Measurements from ENCODE around the gene OSBPL8. TPM values are rescaled to one million over a fixed set of nuclear protein-coding genes. Genes with fewer than 3 reads are reported as not detected.
"Not testable (repeated sequence)": the region's sequence is repeated elsewhere in the genome, so short reads cannot be mapped to it uniquely, and the experiment has no call there.

Gene OSBPL8
- total RNA-seq, 1 donor: 162 TPM

DNA sequence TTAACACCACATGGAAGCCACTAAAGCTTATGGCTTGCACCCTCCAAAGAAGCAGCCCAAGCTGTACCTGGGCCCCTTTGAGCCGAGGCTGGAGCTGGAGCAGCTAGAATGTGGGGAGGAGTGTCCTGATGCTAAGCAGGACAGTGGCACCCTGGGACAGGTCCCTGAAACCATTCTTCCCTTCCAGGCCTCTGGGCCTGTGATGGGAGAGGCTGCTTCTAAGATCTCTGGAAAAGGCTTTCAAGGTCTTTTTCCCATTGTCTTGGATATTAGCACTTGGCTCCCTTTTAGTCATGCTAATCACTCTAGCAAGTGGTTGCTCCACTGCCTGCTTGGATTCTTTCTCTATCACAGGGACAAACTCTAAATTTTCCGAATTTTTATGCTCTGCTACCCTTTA is 40.9 kb downstream of the OSBPL8 start:
- no peak overlapping the region for H3K4me3 ChIP-seq (ENCODE audit: low read length)
- no peaks in the 10 kb centered on the region for H3K9me3 ChIP-seq (ENCODE audit: low read depth, low read length)
- H3K4me1 ChIP-seq (ENCODE audit: insufficient read depth, low read length): peaks cover 20% of the 10 kb centered on the region
- H3K27me3 ChIP-seq (ENCODE audit: insufficient read depth, low read length): no peaks in the 10 kb centered on the region

DNA sequence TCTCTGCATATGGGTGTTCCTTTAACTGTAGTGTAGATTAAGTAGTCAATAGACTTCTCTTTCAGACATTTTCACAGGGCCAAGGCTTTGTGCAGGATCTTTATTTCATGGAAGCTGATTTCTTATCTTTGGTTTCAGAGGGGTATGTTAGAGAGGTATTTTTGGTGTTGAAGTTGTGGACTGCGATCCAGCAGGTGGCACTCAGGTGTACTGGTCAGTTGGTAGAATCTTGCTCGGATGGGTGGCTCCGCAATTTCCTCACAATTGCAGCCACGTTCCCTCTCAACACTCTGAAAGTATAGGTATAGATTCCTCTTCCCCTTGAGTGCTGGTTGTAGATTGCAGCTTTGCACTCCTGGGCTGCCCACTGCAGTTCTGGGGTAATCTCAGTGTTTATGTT is 44.3 kb downstream of the OSBPL8 start:
- no peak overlapping the region for H3K4me3 ChIP-seq (ENCODE audit: low read length)
- H3K4me1 ChIP-seq (ENCODE audit: insufficient read depth, low read length): peaks cover 22% of the 10 kb centered on the region
- H3K9me3 ChIP-seq (ENCODE audit: low read depth, low read length): peaks cover 4% of the 10 kb centered on the region
- no peaks in the 10 kb centered on the region for H3K27me3 ChIP-seq (ENCODE audit: insufficient read depth, low read length)

DNA sequence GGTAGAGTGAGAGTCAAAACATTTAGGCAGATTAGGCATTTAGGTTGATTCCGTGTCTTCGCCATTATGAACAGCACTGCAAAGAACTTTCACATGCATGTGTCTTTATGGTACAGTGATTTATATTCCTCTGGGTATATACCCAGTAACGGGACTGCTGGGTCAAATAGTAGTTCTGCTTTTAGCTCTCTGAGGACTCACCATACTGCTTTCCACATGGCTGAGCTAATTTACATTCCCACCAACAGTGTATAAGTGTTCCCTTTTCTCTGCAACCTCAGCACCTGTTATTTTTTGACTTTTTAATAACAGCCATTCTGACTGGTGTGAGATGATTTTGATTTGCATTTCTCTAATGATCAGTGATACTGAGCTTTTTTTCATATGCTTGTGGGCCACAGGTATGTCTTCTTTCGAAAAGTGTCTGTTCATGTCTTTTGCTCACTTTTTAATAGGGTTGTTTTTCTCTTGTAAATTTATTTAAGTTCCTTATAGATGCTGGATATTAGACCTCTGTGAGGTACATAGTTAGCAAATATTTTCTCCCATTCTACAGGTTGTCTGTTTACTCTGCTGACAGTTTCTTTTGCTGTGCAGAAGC is 48.4 kb downstream of the OSBPL8 start:
- H3K4me1 ChIP-seq (ENCODE audit: insufficient read depth, low read length); H3K9me3 ChIP-seq (ENCODE audit: low read depth, low read length); H3K4me3 ChIP-seq (ENCODE audit: low read length): not testable (repeated sequence)

DNA sequence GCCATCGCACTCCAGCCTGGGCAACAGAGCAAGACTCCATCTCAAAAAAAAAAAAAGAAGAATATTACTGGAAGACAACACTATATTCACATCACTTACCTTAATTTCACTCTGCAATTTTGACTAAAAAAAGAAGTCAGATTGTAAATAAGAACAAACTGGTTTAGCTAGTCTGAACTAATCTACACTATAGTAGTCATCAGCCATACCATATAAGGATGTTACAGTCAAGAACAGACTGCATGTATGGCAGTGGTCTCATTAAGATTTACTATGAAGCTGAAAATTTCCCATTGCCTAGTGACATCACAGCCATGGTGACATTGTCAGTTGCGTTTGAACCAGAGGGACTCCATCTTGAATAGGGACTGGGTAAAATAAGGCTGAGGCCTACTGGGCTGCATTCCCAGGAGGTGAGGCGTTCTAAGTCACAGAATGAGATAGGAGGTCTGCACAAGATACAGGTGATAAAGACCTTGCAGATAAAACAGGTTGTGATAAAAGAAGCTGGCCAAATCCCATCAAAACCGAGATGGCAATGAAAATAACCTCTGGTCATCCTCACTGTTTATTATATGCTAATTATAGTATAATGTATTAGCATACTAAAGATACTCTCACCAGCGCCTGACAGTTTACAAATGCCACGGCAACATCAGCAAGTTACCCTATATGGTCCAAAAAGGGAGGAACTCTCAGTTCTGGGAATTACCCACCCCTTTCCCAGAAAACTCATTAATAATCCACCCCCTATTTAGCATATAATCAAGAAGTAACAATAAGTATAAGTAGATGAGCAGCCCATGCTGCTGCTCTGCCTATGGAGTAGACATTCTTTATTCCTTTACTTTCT is 51.2 kb downstream of the OSBPL8 start:
- Histone ChIP-seq H3K9me3 (ENCODE audit: low read depth, low read length) (peaks cover 4% of the 10 kb centered on the region), H3K4me3 (ENCODE audit: low read length) (no peak overlapping the region), H3K27me3 (ENCODE audit: insufficient read depth, low read length) (no peaks in the 10 kb centered on the region), H3K4me1 (ENCODE audit: insufficient read depth, low read length) (peaks cover 11% of the 10 kb centered on the region)

More for the DNA sequence above, 48.4 kb downstream of the OSBPL8 start:
- H3K27me3 ChIP-seq (ENCODE audit: insufficient read depth, low read length): not testable (repeated sequence)

DNA sequence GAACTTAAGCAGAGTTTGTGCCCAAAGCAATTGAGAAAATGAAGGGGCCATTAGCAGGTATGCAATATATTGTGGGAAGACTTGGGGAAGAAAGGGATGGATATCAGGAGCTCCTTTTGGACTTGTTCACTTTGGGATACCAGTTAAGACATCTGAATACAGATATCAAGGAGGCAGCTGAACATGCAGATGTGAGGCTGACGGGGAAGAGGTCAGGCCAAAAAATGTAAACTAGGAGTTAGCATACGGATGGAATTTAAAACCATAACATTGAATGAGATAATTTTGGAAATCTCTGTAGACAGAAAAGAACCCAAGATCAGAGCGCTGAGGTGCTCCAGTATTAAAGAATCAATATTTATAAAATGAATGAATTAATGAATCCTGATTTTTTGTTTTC is 53.4 kb downstream of the OSBPL8 start:
- H3K9me3 ChIP-seq (ENCODE audit: low read depth, low read length): no peaks in the 10 kb centered on the region
- no peak overlapping the region for H3K4me3 ChIP-seq (ENCODE audit: low read length)

DNA sequence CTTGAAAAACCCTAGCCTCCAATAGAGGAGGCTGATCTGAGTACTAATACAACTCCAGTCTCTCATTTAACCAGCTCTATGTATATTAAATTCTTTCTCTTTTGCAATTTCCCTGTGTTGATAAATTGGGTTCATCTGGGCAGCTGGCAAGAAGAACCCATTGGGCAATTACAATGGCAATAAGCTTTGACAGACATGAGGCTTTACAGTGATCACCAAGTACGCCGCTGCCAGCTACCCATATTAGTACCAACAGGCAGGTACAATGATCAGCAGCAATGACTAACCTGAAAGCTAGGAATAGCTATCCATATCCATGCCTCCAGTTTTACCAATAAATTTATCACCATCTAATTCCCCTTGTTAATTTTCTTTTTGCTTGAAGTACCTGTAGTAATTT is 54.5 kb downstream of the OSBPL8 start:
- Histone ChIP-seq H3K4me3 (ENCODE audit: low read length) (no peak overlapping the region), H3K27me3 (ENCODE audit: insufficient read depth, low read length) (no peaks in the 10 kb centered on the region), H3K9me3 (ENCODE audit: low read depth, low read length) (no peaks in the 10 kb centered on the region), H3K4me1 (ENCODE audit: insufficient read depth, low read length) (peaks cover 9% of the 10 kb centered on the region)

More for the DNA sequence above, 53.4 kb downstream of the OSBPL8 start:
- peaks cover 9% of the 10 kb centered on the region for H3K4me1 ChIP-seq (ENCODE audit: insufficient read depth, low read length)
- H3K27me3 ChIP-seq (ENCODE audit: insufficient read depth, low read length): no peaks in the 10 kb centered on the region

DNA sequence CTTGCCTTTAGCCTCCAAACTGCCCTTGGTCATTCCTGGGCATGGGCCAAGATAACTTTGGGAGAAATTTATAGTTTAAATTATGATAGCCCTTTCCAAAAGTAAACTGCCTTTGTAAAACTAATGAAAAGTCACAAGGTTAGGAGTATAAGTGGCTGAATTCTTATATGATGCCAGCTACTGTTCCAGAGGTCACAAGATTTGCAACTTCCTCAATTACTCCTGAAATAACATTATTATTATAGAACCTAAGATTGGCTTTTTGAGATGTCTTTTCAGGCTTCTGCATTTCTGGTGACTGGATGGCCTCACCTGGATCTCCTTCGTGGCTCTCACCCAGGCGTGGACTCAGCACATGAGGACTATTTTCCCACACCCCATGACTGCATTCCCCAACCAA is 55.0 kb downstream of the OSBPL8 start:
- Histone ChIP-seq H3K4me1 (ENCODE audit: insufficient read depth, low read length) (peaks cover 9% of the 10 kb centered on the region), H3K9me3 (ENCODE audit: low read depth, low read length) (no peaks in the 10 kb centered on the region), H3K4me3 (ENCODE audit: low read length) (no peak overlapping the region), H3K27me3 (ENCODE audit: insufficient read depth, low read length) (no peaks in the 10 kb centered on the region)

DNA sequence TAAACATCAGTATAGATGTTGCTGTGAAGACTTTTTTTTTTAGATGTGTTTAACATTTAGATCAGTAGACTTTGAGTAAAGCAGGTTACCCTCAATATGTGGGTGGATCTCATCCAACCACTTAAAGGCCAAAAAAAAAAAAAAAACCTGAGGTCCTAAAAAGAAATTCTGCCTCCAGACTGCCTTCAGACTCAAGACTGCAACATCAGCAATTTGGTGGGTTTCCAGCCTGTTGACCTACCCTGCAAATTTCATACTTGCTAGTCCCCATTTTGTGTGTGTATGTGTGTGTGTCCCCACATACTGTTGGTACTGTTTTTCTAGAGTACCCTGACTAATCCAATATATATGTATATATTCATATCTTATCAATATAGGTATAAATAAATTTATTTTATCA is 55.6 kb downstream of the OSBPL8 start:
- Histone ChIP-seq H3K4me3 (ENCODE audit: low read length) (no peak overlapping the region), H3K9me3 (ENCODE audit: low read depth, low read length) (no peaks in the 10 kb centered on the region), H3K4me1 (ENCODE audit: insufficient read depth, low read length) (peaks cover 9% of the 10 kb centered on the region), H3K27me3 (ENCODE audit: insufficient read depth, low read length) (no peaks in the 10 kb centered on the region)

DNA sequence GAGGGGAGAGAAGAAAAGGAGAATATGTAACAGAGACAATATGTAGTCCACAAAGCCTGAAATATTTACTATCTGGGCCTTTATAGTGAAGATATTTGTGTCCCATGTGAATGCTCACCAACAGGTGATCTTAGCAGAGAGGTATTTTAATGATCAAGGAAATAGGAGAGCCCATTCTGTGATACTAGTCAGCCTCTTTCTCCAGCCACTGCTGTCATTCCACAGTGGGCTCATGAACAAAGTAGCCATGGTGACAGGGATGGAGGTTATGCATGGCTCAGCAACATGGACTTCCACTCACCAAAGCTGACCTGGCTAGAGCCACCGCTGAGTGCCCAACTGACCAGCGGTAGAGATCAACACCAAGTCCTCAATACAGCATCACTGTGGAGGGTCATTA is 58.2 kb downstream of the OSBPL8 start:
- H3K9me3 ChIP-seq (ENCODE audit: low read depth, low read length): no peaks in the 10 kb centered on the region
- no peak overlapping the region for H3K4me3 ChIP-seq (ENCODE audit: low read length)
- peaks cover 9% of the 10 kb centered on the region for H3K4me1 ChIP-seq (ENCODE audit: insufficient read depth, low read length)
- no peaks in the 10 kb centered on the region for H3K27me3 ChIP-seq (ENCODE audit: insufficient read depth, low read length)

DNA sequence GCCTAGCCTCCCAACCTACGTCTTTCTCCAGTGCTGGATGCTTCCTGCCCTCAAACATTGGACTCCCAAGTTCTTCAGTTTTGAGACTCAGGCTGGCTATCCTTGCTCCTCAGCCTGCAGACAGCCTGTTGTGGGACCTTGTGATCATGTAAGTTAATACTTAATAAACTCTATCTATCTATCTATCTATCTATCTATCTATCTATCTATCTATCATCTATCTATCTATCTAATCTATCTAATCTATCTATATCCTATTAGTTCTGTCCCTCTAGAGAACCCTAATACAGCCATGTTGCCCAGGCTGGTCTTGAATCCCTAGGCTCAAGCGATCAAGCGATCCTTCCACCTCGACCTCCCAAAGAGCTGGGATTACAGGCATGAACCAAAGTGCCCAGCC is 60.4 kb downstream of the OSBPL8 start:
- not testable (repeated sequence) for H3K9me3 ChIP-seq (ENCODE audit: low read depth, low read length); H3K4me3 ChIP-seq (ENCODE audit: low read length); H3K4me1 ChIP-seq (ENCODE audit: insufficient read depth, low read length); H3K27me3 ChIP-seq (ENCODE audit: insufficient read depth, low read length)

DNA sequence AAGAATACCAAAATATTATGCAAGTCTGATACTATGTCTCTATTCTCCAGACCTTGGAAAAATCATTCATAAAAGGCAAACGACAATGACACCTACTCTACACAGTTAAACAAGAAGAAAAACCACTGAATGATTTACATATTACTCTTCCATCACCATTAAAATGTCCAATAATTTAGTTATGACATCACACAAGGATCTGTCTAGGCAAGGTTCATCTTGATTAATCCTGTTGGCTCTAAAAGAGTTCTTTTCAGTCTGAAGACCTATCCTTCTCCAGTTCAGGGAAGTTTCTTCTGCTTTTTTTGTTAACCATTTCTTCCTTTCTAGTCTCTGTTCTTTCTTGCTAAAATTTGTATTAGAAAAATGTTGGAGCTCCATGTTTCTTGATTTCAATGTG is 64.0 kb downstream of the OSBPL8 start:
- Histone ChIP-seq H3K9me3 (ENCODE audit: low read depth, low read length) (peaks cover 7% of the 10 kb centered on the region), H3K4me3 (ENCODE audit: low read length) (no peak overlapping the region), H3K4me1 (ENCODE audit: insufficient read depth, low read length) (no peaks in the 10 kb centered on the region), H3K27me3 (ENCODE audit: insufficient read depth, low read length) (no peaks in the 10 kb centered on the region)

DNA sequence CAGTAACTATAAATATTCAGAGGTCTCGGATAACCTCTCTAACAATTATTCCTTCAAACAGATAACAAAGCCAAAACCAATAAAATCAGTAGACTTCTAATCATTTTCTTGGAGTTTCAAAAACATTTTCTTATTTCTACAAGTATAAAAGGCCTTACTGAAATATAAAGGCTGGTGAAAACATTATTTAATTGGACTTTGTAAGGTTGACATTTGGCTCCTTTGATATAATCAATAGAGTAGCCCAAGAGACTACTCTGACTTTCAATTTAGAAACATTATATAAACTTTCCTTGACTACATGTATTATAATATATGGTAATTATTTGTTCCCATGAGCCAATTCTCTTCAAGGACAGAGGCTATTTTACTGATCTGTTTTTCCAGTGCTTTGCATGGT is 68.3 kb downstream of the OSBPL8 start:
- Histone ChIP-seq H3K27me3 (ENCODE audit: insufficient read depth, low read length) (no peaks in the 10 kb centered on the region), H3K9me3 (ENCODE audit: low read depth, low read length) (peaks cover 7% of the 10 kb centered on the region), H3K4me1 (ENCODE audit: insufficient read depth, low read length) (no peaks in the 10 kb centered on the region), H3K4me3 (ENCODE audit: low read length) (no peak overlapping the region)

DNA sequence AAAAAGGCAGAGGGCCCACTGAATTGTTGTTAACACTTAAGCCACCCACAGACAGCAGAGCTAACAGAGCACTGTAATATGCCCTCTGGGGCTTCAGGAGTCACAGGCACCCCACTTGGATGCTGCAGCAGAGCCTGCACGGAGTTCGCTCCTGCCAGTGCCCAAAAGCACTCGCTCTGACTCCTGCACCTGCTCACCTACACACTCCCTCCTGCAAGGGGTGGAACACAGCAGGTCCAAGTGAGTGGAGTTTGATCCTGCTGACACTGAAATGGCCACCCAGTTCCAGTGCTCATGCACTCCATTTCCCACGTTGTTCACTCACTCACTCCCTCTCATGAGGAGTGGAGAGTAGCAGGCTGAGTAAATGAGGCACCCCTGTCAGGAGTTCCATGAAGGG is 68.8 kb downstream of the OSBPL8 start:
- no peaks in the 10 kb centered on the region for H3K27me3 ChIP-seq (ENCODE audit: insufficient read depth, low read length)
- H3K9me3 ChIP-seq (ENCODE audit: low read depth, low read length): peaks cover 7% of the 10 kb centered on the region
- H3K4me3 ChIP-seq (ENCODE audit: low read length): no peak overlapping the region
- H3K4me1 ChIP-seq (ENCODE audit: insufficient read depth, low read length): no peaks in the 10 kb centered on the region

DNA sequence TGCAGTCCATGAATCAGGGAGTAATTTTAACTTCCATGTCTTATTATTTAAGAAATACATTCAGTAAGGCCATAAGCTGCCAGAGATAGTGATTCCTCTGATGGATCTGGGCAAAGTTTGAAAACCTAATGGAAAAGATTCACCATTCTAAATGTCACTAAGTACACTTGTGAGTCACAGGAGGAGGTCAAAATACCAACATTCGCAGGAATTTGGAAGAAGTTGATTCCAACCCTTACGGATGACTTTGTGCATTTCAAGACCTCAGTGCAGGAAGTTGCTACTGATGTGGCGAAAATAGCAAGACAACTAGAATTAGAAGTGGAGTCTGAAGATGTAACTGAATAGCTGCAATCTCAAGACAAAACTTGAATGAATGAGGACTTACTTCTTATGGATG is 69.8 kb downstream of the OSBPL8 start:
- no peaks in the 10 kb centered on the region for H3K27me3 ChIP-seq (ENCODE audit: insufficient read depth, low read length)
- no peaks in the 10 kb centered on the region for H3K4me1 ChIP-seq (ENCODE audit: insufficient read depth, low read length)
- H3K4me3 ChIP-seq (ENCODE audit: low read length): no peak overlapping the region
- peaks cover 7% of the 10 kb centered on the region for H3K9me3 ChIP-seq (ENCODE audit: low read depth, low read length)

DNA sequence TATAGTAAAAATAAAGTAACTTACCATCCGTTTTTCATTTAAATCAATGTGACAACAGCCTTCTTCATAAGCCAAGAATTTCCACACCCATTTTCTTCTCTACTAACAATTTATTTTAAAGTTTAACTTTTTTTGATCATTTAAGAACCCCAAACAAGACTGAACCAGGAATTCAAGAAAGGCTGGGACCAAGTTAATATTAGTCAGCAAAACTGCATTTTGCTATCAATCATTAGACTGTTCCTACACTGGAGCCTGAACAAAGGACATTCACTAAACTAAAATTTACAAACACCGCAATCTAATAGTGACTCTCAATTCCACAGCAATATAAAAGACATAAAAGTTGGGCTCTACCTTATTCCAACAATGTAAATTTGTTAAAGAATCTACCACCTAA is 73.6 kb downstream of the OSBPL8 start:
- no peak overlapping the region for H3K4me3 ChIP-seq (ENCODE audit: low read length)
- no peaks in the 10 kb centered on the region for H3K4me1 ChIP-seq (ENCODE audit: insufficient read depth, low read length)
- H3K9me3 ChIP-seq (ENCODE audit: low read depth, low read length): no peaks in the 10 kb centered on the region
- no peaks in the 10 kb centered on the region for H3K27me3 ChIP-seq (ENCODE audit: insufficient read depth, low read length)

DNA sequence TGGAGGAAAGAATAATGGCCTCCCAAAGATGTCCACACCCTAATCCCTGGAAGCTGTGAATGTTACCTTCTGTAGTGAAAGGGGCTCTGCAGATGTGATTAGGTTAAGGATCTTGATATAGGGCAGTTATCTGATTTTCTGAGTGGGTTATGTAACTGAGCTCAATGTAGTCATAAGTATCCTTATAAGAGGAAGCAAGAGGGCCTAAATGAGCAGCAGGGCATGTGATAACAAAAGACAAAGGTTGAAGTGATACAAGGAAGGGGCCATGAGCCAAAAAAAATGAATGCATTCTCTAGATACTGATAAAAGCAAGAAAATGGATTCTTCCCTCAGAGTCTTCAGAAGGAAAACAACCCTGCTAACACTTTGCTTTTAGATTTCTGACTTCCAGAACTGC is 78.8 kb downstream of the OSBPL8 start:
- no peaks in the 10 kb centered on the region for H3K27me3 ChIP-seq (ENCODE audit: insufficient read depth, low read length)
- H3K9me3 ChIP-seq (ENCODE audit: low read depth, low read length): no peaks in the 10 kb centered on the region
- no peak overlapping the region for H3K4me3 ChIP-seq (ENCODE audit: low read length)
- H3K4me1 ChIP-seq (ENCODE audit: insufficient read depth, low read length): no peaks in the 10 kb centered on the region
